Pancreas (tissue), 10 donors: ENCODE results near the gene DGCR6. TPM values are rescaled to one million over a fixed set of nuclear protein-coding genes. Genes with fewer than 3 reads are reported as not detected.

Experiments
- ATAC-seq, 4 donors: fragments of 200-7000 bp; cut with Tn5 transposase; one replicate each; pipeline versions ENCODE4 v1.8.0 to v1.9.1; 2020; ENCODE audit warnings: mild to moderate bottlenecking in 4 of 4, moderate library complexity in 4 of 4
- DNase-seq, 6 donors: peaks; one replicate each; pipeline ENCODE4 v3.0.0-alpha.2; 2020
- FAIRE-seq: peaks from 2 replicates; lab custom pipeline; 2012; peaks lifted over from hg19 to GRCh38; lab: Jason Lieb, UNC
- H3K27ac ChIP-seq, 4 donors: fragments of 200-600 bp; sonication (generic); 1 replicate in 3 of 4; 2 replicates in 1 of 4; pipeline versions ENCODE4 v1.5.0 to v1.8.0; 2020
- H3K27me3 ChIP-seq, 4 donors: fragments of 200-600 bp; one replicate each; pipeline ENCODE4 v1.8.0; 2021
- H3K36me3 ChIP-seq, 3 donors: fragments of 200-600 bp; sonication (generic) in 1 of 3; one replicate each; pipeline versions ENCODE4 v1.5.0 to v1.8.0; 2020 to 2021
- H3K4me1 ChIP-seq, 3 donors: fragments of 200-600 bp; one replicate each; pipeline ENCODE4 v1.8.0; 2021
- H3K4me3 ChIP-seq, 4 donors: fragments of 200-600 bp; sonication (generic) in 2 of 4; one replicate each; pipeline versions ENCODE4 v1.5.0 to v1.8.0; 2020 to 2021
- H3K9me3 ChIP-seq, 4 donors: fragments of 200-600 bp; one replicate each; pipeline ENCODE4 v1.8.0; 2021
- CTCF ChIP-seq, 4 donors: fragments of 200-600 bp; sonication (generic) in 3 of 4; IDR thresholded peaks; one replicate each; pipeline versions ENCODE4 v1.5.0 to v1.8.0; 2021; ENCODE audit warnings: antibody characterized with exemption in 4 of 4
- WGBS, 2 donors: extraction: QIAGEN DNeasy Blood & Tissue Kit; methylation state at CpG; one replicate each; pipeline ENCODE4 v1.1.7; 2013; 5-methylcytosine and 5-hydroxymethylcytosine counted together
- intact Hi-C, 3 donors: fragments of 100-400 bp; cut with DNase I; formaldehyde crosslinking; loops; one replicate each; pipeline versions ENCODE4 v1.11.1 to v1.14.2; 2022
- polyA plus RNA-seq, 2 donors: library from polyadenylated mRNA; stranded (reverse); fragments of 200-250 nt; gene quantifications; one replicate each; pipeline ENCODE4 v1.2.3, GENCODE V29; 2013
- total RNA-seq, 6 donors: library from RNA; stranded (reverse); fragmentation: NEBNext Ultra II Directional in 4 of 6; extraction: Animal tissue kit (Norgen Biotek cat#: 25700) in 4 of 6; gene quantifications; one replicate each; pipeline versions ENCODE4 v1.2.1 to v1.2.4, GENCODE V29; 2021 to 2023
- donor health status: healthy with polysubstance abuse.
- donor health status: DM: no; HTN: no; CAD: no; lungs with moderate emphysema.
- donor health status: DM: no; HTN: no; CAD: no.
- donor health status: control.
- donor health status: control.
- donor health status: Bipolar disorder and iron deficiency.
- donor health status: DM: yes; HTN: yes; CAD: no.
- donor health status: DM: no; HTN: no; CAD: no.
- donor health status: DM: no; HTN: no; CAD: no.
- donor health status: DM: yes; HTN: yes; CAD: no.

DGCR6 gene
- total and polyA plus RNA-seq, 8 donors: 0.76 to 4.1 (median 2.0) TPM

GRCh38 chr22:18925368-18926064 lies 19.4 kb downstream of the DGCR6 start:
- Histone ChIP-seq H3K36me3 (no peaks in the 10 kb centered on the region), H3K27me3 (no peaks in the 10 kb centered on the region), H3K4me3 (no peak overlapping the region), H3K9me3 (no peaks in the 10 kb centered on the region), H3K4me1 (no peaks in the 10 kb centered on the region), H3K27ac (no peak overlapping the region)
- DNase-seq: no peak
- no peak for TF ChIP-seq CTCF (IDR thresholded peaks at IDR 0.05)
- intact Hi-C loops: no loop called here
- no CpG with 5 or more reads among the region's 20 CpGs for WGBS, 2 donors
- ATAC-seq: no peak
- no peak for FAIRE-seq

GRCh38 chr22:18927020-18927419 lies 20.9 kb downstream of the DGCR6 start:
- H3K9me3 ChIP-seq: no peaks in the 10 kb centered on the region
- no CpG with 5 or more reads among the region's 4 CpGs for WGBS, 2 donors
- no peaks in the 10 kb centered on the region for H3K4me1 ChIP-seq
- no peak overlapping the region for H3K4me3 ChIP-seq
- no peak for TF ChIP-seq CTCF (IDR thresholded peaks at IDR 0.05)
- H3K36me3 ChIP-seq: no peaks in the 10 kb centered on the region
- FAIRE-seq: no peak
- no peak for ATAC-seq
- intact Hi-C loops: no loop called here
- DNase-seq: no peak
- H3K27me3 ChIP-seq: no peaks in the 10 kb centered on the region
- H3K27ac ChIP-seq: no peak overlapping the region

GRCh38 chr22:18927573-18927972 lies 21.5 kb downstream of the DGCR6 start:
- H3K4me1 ChIP-seq: no peaks in the 10 kb centered on the region
- H3K36me3 ChIP-seq: no peaks in the 10 kb centered on the region
- no peak overlapping the region for H3K4me3 ChIP-seq
- FAIRE-seq (no peak), ATAC-seq (no peak), DNase-seq (no peak)
- no peaks in the 10 kb centered on the region for H3K27me3 ChIP-seq
- intact Hi-C loops: no loop called here
- no peaks in the 10 kb centered on the region for H3K9me3 ChIP-seq
- no CpG with 5 or more reads among the region's 5 CpGs for WGBS, 2 donors
- H3K27ac ChIP-seq: no peak overlapping the region
- no peak for TF ChIP-seq CTCF (IDR thresholded peaks at IDR 0.05)

- Histone ChIP-seq H3K9me3 (no peaks in the 10 kb centered on the region), H3K27me3 (no peaks in the 10 kb centered on the region), H3K36me3 (no peaks in the 10 kb centered on the region), H3K27ac (no peak overlapping the region), H3K4me1 (no peaks in the 10 kb centered on the region), H3K4me3 (no peak overlapping the region)
- WGBS, 2 donors: 33% methylated on average over 2 of the region's 5 CpGs; no CpG with 5 or more reads in 1 of the 2 donors
- ATAC-seq (peak; percentile 80 to 94 (median 90)), DNase-seq (no peak), FAIRE-seq (no peak)
- no peak for TF ChIP-seq CTCF (IDR thresholded peaks at IDR 0.05)
- intact Hi-C loops: no loop called here
These were observed 23.3 kb downstream of the DGCR6 start for GRCh38 chr22:18929459-18929858.

GRCh38 chr22:18931905-18932652 lies 26.0 kb downstream of the DGCR6 start:
- no CpG with 5 or more reads among the region's 16 CpGs for WGBS, 2 donors

More at GRCh38 chr22:18931905-18932652, 26.0 kb downstream of the DGCR6 start:
- DNase-seq (no peak), FAIRE-seq (no peak), ATAC-seq (no peak)
- TF ChIP-seq CTCF (IDR thresholded peaks at IDR 0.05): no peak
- no peaks in the 10 kb centered on the region for H3K4me1 ChIP-seq
- H3K36me3 ChIP-seq: no peaks in the 10 kb centered on the region
- no peak overlapping the region for H3K27ac ChIP-seq
- H3K9me3 ChIP-seq: no peaks in the 10 kb centered on the region
- intact Hi-C loops: no loop called here
- H3K4me3 ChIP-seq: no peak overlapping the region
- no peaks in the 10 kb centered on the region for H3K27me3 ChIP-seq
